OCI-LY3 (cell line): ENCODE data around the gene NFX1.

Source experiments
- H2AFZ ChIP-seq: fragments of 200-600, 300-600 bp; shearing (Covaris generic); 2 replicates; pipeline ENCODE4 v1.6.0; 2014; ENCODE audit warnings: antibody characterized with exemption, low read depth, low read length
- H3K27ac ChIP-seq: fragments of 200-600, 300-600 bp; sonication (generic); 2 replicates; pipeline ENCODE4 v1.5.1; 2014; ENCODE audit warnings: mild to moderate bottlenecking, low read length, moderate library complexity, mixed read lengths
- H3K27me3 ChIP-seq: fragments of 200-600, 300-600 bp; sonication (generic); 2 replicates; pipeline ENCODE4 v1.6.1; 2014; ENCODE audit warnings: low read depth, low read length, mixed read lengths
- H3K36me3 ChIP-seq: fragments of 200-600, 300-600 bp; sonication (generic); replicated peaks from 2 replicates; pipeline ENCODE3; 2014; ENCODE audit warnings: low read depth, low read length, mixed read lengths
- H3K4me1 ChIP-seq: fragments of 300-600, 200-600 bp; sonication (generic); 2 replicates; pipeline ENCODE4 v1.6.1; 2014; ENCODE audit warnings: low read length, mixed read lengths
- H3K4me2 ChIP-seq: fragments of 200-600, 300-600 bp; sonication (generic); 2 replicates; pipeline ENCODE4 v1.6.1; 2014; ENCODE audit warnings: low read length, mixed read lengths
- H3K4me3 ChIP-seq: fragments of 300-600, 200-600 bp; sonication (generic); 2 replicates; pipeline ENCODE4 v1.5.1; 2014; ENCODE audit warnings: antibody characterized with exemption, mild to moderate bottlenecking, low read length, moderate library complexity
- H3K79me2 ChIP-seq: fragments of 300-600, 200-600 bp; shearing (Covaris generic); 2 replicates; pipeline ENCODE4 v1.6.1; 2014; ENCODE audit warnings: mild to moderate bottlenecking, low read length, mixed read lengths
- H3K9ac ChIP-seq: fragments of 300-600, 200-600 bp; shearing (Covaris generic); 2 replicates; pipeline ENCODE4 v1.6.0; 2014; ENCODE audit warnings: mild to moderate bottlenecking, low read length, moderate library complexity
- H3K9me3 ChIP-seq: fragments of 200-600, 300-600 bp; shearing (Covaris generic); 2 replicates; pipeline ENCODE4 v1.6.1; 2014; ENCODE audit warnings: low read length, mixed read lengths; ENCODE audit not compliant: insufficient read depth
- H4K20me1 ChIP-seq: fragments of 200-600, 300-600 bp; sonication (generic); 2 replicates; pipeline ENCODE4 v1.6.1; 2016; ENCODE audit warnings: low read length, mixed read lengths; ENCODE audit not compliant: insufficient read depth
- CTCF ChIP-seq: fragments of 200-600, 300-600 bp; sonication (generic); IDR thresholded peaks from 2 replicates; pipeline ENCODE4 v1.5.1; 2014; ENCODE audit warnings: antibody characterized with exemption, low read length, low read depth
- EZH2phosphoT487 ChIP-seq: fragments of 200-600 bp; shearing (Covaris generic); IDR thresholded peaks from 2 replicates; pipeline ENCODE4 v1.6.1; 2018; ENCODE audit warnings: antibody characterized with exemption, mixed run types, low read depth

NFX1 gene

GRCh38 chr9:33265211-33265865 is 25.0 kb upstream of the NFX1 start:
- TF ChIP-seq EZH2phosphoT487 (no peak), CTCF (no peak)
- Histone ChIP-seq H3K27ac (peak overlapping the region; percentile 29), H4K20me1 (no peaks in the 10 kb centered on the region), H3K36me3 (peaks cover 26% of the 10 kb centered on the region), H3K4me3 (peak overlapping the region; percentile 86), H3K79me2 (peaks cover 39% of the 10 kb centered on the region), H3K27me3 (no peaks in the 10 kb centered on the region), H3K4me2 (peak overlapping the region; percentile 99), H3K4me1 (peaks cover 11% of the 10 kb centered on the region), H3K9ac (peak overlapping the region; percentile 87), H3K9me3 (no peaks in the 10 kb centered on the region), H2AFZ (no peak overlapping the region)

- no peak overlapping the region for H3K9ac ChIP-seq
- no peak overlapping the region for H3K4me3 ChIP-seq
- H3K4me1 ChIP-seq, result peaks cover 18% of the 10 kb centered on the region
- no peak overlapping the region for H3K4me2 ChIP-seq
- no peaks in the 10 kb centered on the region for H4K20me1 ChIP-seq
- TF ChIP-seq EZH2phosphoT487 (no peak), CTCF (no peak)
- H3K27me3 ChIP-seq, result no peaks in the 10 kb centered on the region
- peaks cover 32% of the 10 kb centered on the region for H3K79me2 ChIP-seq
- no peaks in the 10 kb centered on the region for H3K9me3 ChIP-seq
- no peak overlapping the region for H2AFZ ChIP-seq
- peaks cover 21% of the 10 kb centered on the region for H3K36me3 ChIP-seq
- no peak overlapping the region for H3K27ac ChIP-seq
Observed at GRCh38 chr9:33267151-33267767, 23.1 kb upstream of the NFX1 start.

GRCh38 chr9:33270146-33270545 is 20.2 kb upstream of the NFX1 start:
- TF ChIP-seq CTCF (no peak), EZH2phosphoT487 (no peak)
- H4K20me1 ChIP-seq, result no peaks in the 10 kb centered on the region
- no peak overlapping the region for H3K4me3 ChIP-seq
- H3K4me2 ChIP-seq, result no peak overlapping the region
- H3K9me3 ChIP-seq, result no peaks in the 10 kb centered on the region
- H3K27ac ChIP-seq, result no peak overlapping the region
- H3K9ac ChIP-seq, result no peak overlapping the region
- peaks cover 13% of the 10 kb centered on the region for H3K4me1 ChIP-seq
- H3K79me2 ChIP-seq, result peaks cover 8% of the 10 kb centered on the region
- H3K36me3 ChIP-seq, result peaks cover 32% of the 10 kb centered on the region
- no peaks in the 10 kb centered on the region for H3K27me3 ChIP-seq
- H2AFZ ChIP-seq, result no peak overlapping the region

GRCh38 chr9:33272061-33272460 is 18.3 kb upstream of the NFX1 start:
- no peaks in the 10 kb centered on the region for H4K20me1 ChIP-seq
- H3K4me1 ChIP-seq, result peaks cover 7% of the 10 kb centered on the region; the same call in 1 of the 2 replicates
- no peak overlapping the region for H3K9ac ChIP-seq
- H3K4me3 ChIP-seq, result no peak overlapping the region
- H3K27me3 ChIP-seq, result no peaks in the 10 kb centered on the region
- H3K4me2 ChIP-seq, result no peak overlapping the region
- no peaks in the 10 kb centered on the region for H3K9me3 ChIP-seq
- H3K36me3 ChIP-seq, result peaks cover 37% of the 10 kb centered on the region
- H2AFZ ChIP-seq, result no peak overlapping the region
- no peak for TF ChIP-seq EZH2phosphoT487
- no peak for TF ChIP-seq CTCF
- H3K27ac ChIP-seq, result no peak overlapping the region
- no peaks in the 10 kb centered on the region for H3K79me2 ChIP-seq
